H9 (cell line): Measurements from ENCODE around the gene TMEM219. TPM values are rescaled to one million over a fixed set of nuclear protein-coding genes. Genes with fewer than 3 reads are reported as not detected.
"Not testable (repeated sequence)": the region's sequence is repeated elsewhere in the genome, so short reads cannot be mapped to it uniquely, and the experiment has no call there.

ENCODE experiments used
- DNase-seq: peaks from one replicate; pipeline ENCODE4 v3.0.0-alpha.2; 2017
- H2AFZ ChIP-seq: one replicate; pipeline ENCODE4 v1.6.1; 2013; ENCODE audit warnings: mild to moderate bottlenecking, low read length, control low read depth, moderate library complexity
- H2AK5ac ChIP-seq: 2 replicates; pipeline ENCODE4 v1.6.1; 2013; ENCODE audit warnings: low read length, control low read depth, mixed read lengths; ENCODE audit not compliant: insufficient read length
- H2BK120ac ChIP-seq: one replicate; pipeline ENCODE4 v1.6.1; 2013; ENCODE audit warnings: low read depth, mild to moderate bottlenecking, low read length, control low read depth, inconsistent platforms; ENCODE audit not compliant: poor library complexity, severe bottlenecking
- H2BK12ac ChIP-seq: 2 replicates; pipeline ENCODE4 v1.6.1; 2013; ENCODE audit warnings: low read length, control low read depth, mixed read lengths, low read depth; ENCODE audit not compliant: insufficient read length
- H2BK15ac ChIP-seq: 2 replicates; pipeline ENCODE4 v1.6.1; 2013; ENCODE audit warnings: low read depth, low read length, control low read depth
- H2BK20ac ChIP-seq: one replicate; pipeline ENCODE4 v1.6.1; 2013; ENCODE audit warnings: low read depth, mild to moderate bottlenecking, low read length, control low read depth, inconsistent platforms; ENCODE audit not compliant: poor library complexity, severe bottlenecking
- H2BK5ac ChIP-seq: 2 replicates; pipeline ENCODE4 v1.6.1; 2013; ENCODE audit warnings: low read length, control low read depth, mixed read lengths; ENCODE audit not compliant: insufficient read length
- H3K14ac ChIP-seq: 2 replicates; pipeline ENCODE4 v1.6.1; 2013; ENCODE audit warnings: low read length, control low read depth; ENCODE audit not compliant: insufficient read depth
- H3K18ac ChIP-seq: 2 replicates; pipeline ENCODE4 v1.6.1; 2013; ENCODE audit warnings: low read depth, mild to moderate bottlenecking, mixed read lengths, low read length, control low read depth; ENCODE audit not compliant: insufficient read length
- H3K23ac ChIP-seq: 2 replicates; pipeline ENCODE4 v1.6.1; 2013; ENCODE audit warnings: low read length, control low read depth, mixed read lengths, low read depth; ENCODE audit not compliant: insufficient read length
- H3K23me2 ChIP-seq: 2 replicates; pipeline ENCODE4 v1.6.1; 2013; ENCODE audit warnings: low read depth, mild to moderate bottlenecking, mixed read lengths, low read length, control low read depth; ENCODE audit not compliant: insufficient read length, poor library complexity, severe bottlenecking
- H3K27ac ChIP-seq: 2 replicates; pipeline ENCODE4 v1.5.1; 2013; ENCODE audit warnings: low read length, control low read depth, mixed read lengths, low read depth; ENCODE audit not compliant: insufficient read length
- H3K27me3 ChIP-seq: 2 replicates; pipeline ENCODE4 v1.6.1; 2013; ENCODE audit warnings: low read length, control low read depth, inconsistent platforms; ENCODE audit not compliant: insufficient read depth
- H3K4ac ChIP-seq: 2 replicates; pipeline ENCODE4 v1.6.1; 2013; ENCODE audit warnings: low read depth, mild to moderate bottlenecking, control low read depth, inconsistent platforms, low read length, moderate library complexity
- H3K4me1 ChIP-seq: 2 replicates; pipeline ENCODE4 v1.6.1; 2013; ENCODE audit warnings: low read length, control low read depth, inconsistent platforms; ENCODE audit not compliant: insufficient read depth
- H3K4me2 ChIP-seq: 2 replicates; pipeline ENCODE4 v1.6.1; 2013; ENCODE audit warnings: low read length, control low read depth, mixed read lengths; ENCODE audit not compliant: insufficient read length, insufficient read depth
- H3K56ac ChIP-seq: 2 replicates; pipeline ENCODE4 v1.6.1; 2013; ENCODE audit warnings: low read depth, mild to moderate bottlenecking, mixed read lengths, low read length, control low read depth; ENCODE audit not compliant: insufficient read length
- H3K79me1 ChIP-seq: 2 replicates; pipeline ENCODE4 v1.6.1; 2013; ENCODE audit warnings: low read depth, mild to moderate bottlenecking, moderate library complexity, low read length, control low read depth, inconsistent platforms; ENCODE audit not compliant: insufficient read depth, poor library complexity, severe bottlenecking
- H3K79me2 ChIP-seq: 2 replicates; pipeline ENCODE4 v1.6.1; 2013; ENCODE audit warnings: low read length, control low read depth, inconsistent platforms; ENCODE audit not compliant: insufficient read depth
- H3K9ac ChIP-seq: 2 replicates; pipeline ENCODE4 v1.6.1; 2013; ENCODE audit warnings: low read length, control low read depth, mixed read lengths; ENCODE audit not compliant: insufficient read length; ENCODE audit errors: extremely low read depth
- H3K9me3 ChIP-seq: one replicate; pipeline ENCODE4 v1.6.1; 2013; ENCODE audit warnings: low read depth, low read length, inconsistent platforms; ENCODE audit not compliant: control insufficient read depth
- H3T11ph ChIP-seq: one replicate; pipeline ENCODE4 v1.6.1; 2013; ENCODE audit warnings: mild to moderate bottlenecking, low read length, control low read depth, inconsistent platforms
- H4K20me1 ChIP-seq: one replicate; pipeline ENCODE4 v1.6.1; 2013; ENCODE audit not compliant: control insufficient read depth, insufficient read length, insufficient read depth
- H4K5ac ChIP-seq: 2 replicates; pipeline ENCODE4 v1.6.1; 2013; ENCODE audit warnings: low read depth, mild to moderate bottlenecking, mixed read lengths, low read length, control low read depth; ENCODE audit not compliant: insufficient read length
- H4K8ac ChIP-seq: replicated peaks from 2 replicates; pipeline ENCODE4 v1.6.1; 2013; ENCODE audit warnings: low read length, control low read depth, mixed read lengths, low read depth; ENCODE audit not compliant: insufficient read length
- H4K91ac ChIP-seq: 2 replicates; pipeline ENCODE4 v1.6.1; 2013; ENCODE audit warnings: low read depth, mild to moderate bottlenecking, moderate library complexity, mixed read lengths, low read length, control low read depth; ENCODE audit not compliant: insufficient read length
- H3K27ac Mint-ChIP-seq, 3 experiments: 2 replicates in 2 of 3; 3 replicates in 1 of 3; pipeline ENCODE4 v1.8.0; 2020 to 2021; ENCODE audit warnings: mixed read lengths in 3 of 3, mild to moderate bottlenecking in 1 of 3, moderate library complexity in 1 of 3
- H3K27me3 Mint-ChIP-seq: 2 replicates; pipeline ENCODE4 v1.8.0; 2021; ENCODE audit warnings: low read depth, mild to moderate bottlenecking, moderate library complexity, mixed read lengths
- H3K36me3 Mint-ChIP-seq, 3 experiments: 2 replicates in 2 of 3; 3 replicates in 1 of 3; pipeline ENCODE4 v1.8.0; 2020 to 2021; ENCODE audit warnings: low read depth in 3 of 3, mixed read lengths in 3 of 3; ENCODE audit not compliant: insufficient read depth in 1 of 3
- H3K4me1 Mint-ChIP-seq, 2 experiments: 2 replicates each; pipeline ENCODE4 v1.8.0; 2020; ENCODE audit warnings: mixed read lengths in 2 of 2
- H3K4me3 Mint-ChIP-seq, 2 experiments: 2 replicates in 1 of 2; 3 replicates in 1 of 2; pipeline ENCODE4 v1.8.0; 2020 to 2021; ENCODE audit warnings: mild to moderate bottlenecking in 2 of 2, mixed read lengths in 2 of 2, moderate library complexity in 1 of 2
- H3K9me3 Mint-ChIP-seq, 2 experiments: 2 replicates in 1 of 2; 3 replicates in 1 of 2; pipeline ENCODE4 v1.8.0; 2020; ENCODE audit warnings: mild to moderate bottlenecking in 2 of 2, mixed read lengths in 2 of 2, moderate library complexity in 1 of 2
- WGBS: extraction: QIAGEN DNeasy Blood & Tissue Kit; methylation state at CpG from one replicate; pipeline ENCODE4 v1.1.7; 2013; ENCODE audit warnings: missing lambda C conversion rate, low lambda C conversion rate, mixed read lengths; ENCODE audit not compliant: insufficient read length; ENCODE audit errors: extremely low coverage; 5-methylcytosine and 5-hydroxymethylcytosine counted together
- total RNA-seq: library from RNA; stranded (reverse); gene quantifications from 2 replicates; pipeline ENCODE4 v1.2.1, GENCODE V29; 2021
- TF ChIP-seq, protein P1 (sequence below): fragments of 200-600 bp; sonication (generic); conservative IDR thresholded peaks from 3 replicates; pipeline ENCODE4 v1.8.0; 2021; ENCODE audit warnings: antibody characterized with exemption, mild to moderate bottlenecking

Gene TMEM219
- total RNA-seq, 1 experiment from 2014 or later, result 89.1 TPM

DNA sequence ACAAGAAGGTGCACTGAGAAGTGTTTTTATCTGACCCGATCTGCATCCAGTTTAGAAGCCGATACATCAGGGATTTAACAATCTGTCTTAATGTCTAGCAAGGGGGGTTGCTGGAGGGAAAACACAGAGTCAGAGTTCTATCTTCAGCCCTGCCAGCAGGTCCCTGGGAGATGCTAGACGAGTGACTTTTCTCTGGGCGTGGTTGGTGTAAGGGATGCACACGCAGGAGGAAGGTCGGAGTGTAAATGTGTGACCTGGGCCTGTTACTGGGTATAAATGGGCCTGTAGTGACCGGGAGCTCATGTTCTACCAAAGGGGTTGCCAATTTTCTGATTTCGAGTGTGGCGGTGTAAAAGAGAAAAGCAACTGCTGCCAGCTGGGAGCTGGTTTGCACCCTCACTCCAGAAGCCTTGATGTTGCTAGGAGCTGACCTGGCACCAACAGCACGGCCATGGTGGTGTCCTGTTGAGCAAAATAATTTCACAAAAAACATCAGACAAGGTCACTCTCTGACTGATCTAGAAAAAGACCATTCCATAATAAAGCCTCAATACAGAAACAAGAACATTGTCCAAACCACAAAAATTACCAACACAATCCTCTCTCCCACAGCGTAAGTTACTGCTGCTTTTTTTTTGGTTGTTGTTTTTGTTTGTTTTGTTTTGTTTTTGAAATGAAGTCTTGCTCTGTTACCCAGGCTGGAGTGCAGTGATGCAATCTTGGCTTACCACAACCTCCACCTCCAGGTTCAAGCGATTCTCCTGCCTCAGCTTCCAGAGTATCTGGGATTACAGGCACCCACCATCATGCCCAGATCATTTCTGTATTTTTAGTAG is 34.6 kb upstream of the TMEM219 start:
- H2BK15ac ChIP-seq, result no peak overlapping the region
- H2BK12ac ChIP-seq, result no peak overlapping the region
- no peaks in the 10 kb centered on the region for H3K27me3 Mint-ChIP-seq
- no peaks in the 10 kb centered on the region for H3K79me1 ChIP-seq
- peak overlapping the region in 2 of 3 experiments; percentile 9 to 98; a peak in 1 of 7 replicates for H3K27ac Mint-ChIP-seq
- H4K8ac ChIP-seq, result no peak overlapping the region
- H3K4me2 ChIP-seq, result peak overlapping the region; percentile 85
- peak overlapping the region; percentile 89 to 96 for H3K4me3 Mint-ChIP-seq
- peaks cover 20% of the 10 kb centered on the region for H3K23me2 ChIP-seq
- H3K79me2 ChIP-seq, result no peaks in the 10 kb centered on the region
- no peak overlapping the region for H3K23ac ChIP-seq
- peak overlapping the region; percentile 91 for H3K9ac ChIP-seq
- no peak overlapping the region for H2AK5ac ChIP-seq
- no peak for DNase-seq
- H3K18ac ChIP-seq, result no peak overlapping the region
- H3K14ac ChIP-seq, result no peak overlapping the region
- no CpG with 5 or more reads among the region's 12 CpGs for WGBS
- H3T11ph ChIP-seq, result no peak overlapping the region
- no peaks in the 10 kb centered on the region for H4K20me1 ChIP-seq
- no peak overlapping the region for H2BK5ac ChIP-seq
- no peaks in the 10 kb centered on the region for H3K9me3 Mint-ChIP-seq
- H2BK20ac ChIP-seq, result no peak overlapping the region
- H3K4ac ChIP-seq, result no peak overlapping the region
- H3K36me3 Mint-ChIP-seq, result peaks cover 2 to 15% (median 8%) of the 10 kb centered on the region in 3 experiments; a peak in 6 of 7 replicates
- H3K27ac ChIP-seq, result no peak overlapping the region
- no peak overlapping the region for H3K56ac ChIP-seq
- no peaks in the 10 kb centered on the region for H3K27me3 ChIP-seq
- peaks cover 8% of the 10 kb centered on the region; the same call in 1 of the 2 replicates for H3K4me1 ChIP-seq
- H3K4me1 Mint-ChIP-seq, result peaks cover 21 to 30% of the 10 kb centered on the region in 2 experiments
- TF ChIP-seq, protein P1, sequence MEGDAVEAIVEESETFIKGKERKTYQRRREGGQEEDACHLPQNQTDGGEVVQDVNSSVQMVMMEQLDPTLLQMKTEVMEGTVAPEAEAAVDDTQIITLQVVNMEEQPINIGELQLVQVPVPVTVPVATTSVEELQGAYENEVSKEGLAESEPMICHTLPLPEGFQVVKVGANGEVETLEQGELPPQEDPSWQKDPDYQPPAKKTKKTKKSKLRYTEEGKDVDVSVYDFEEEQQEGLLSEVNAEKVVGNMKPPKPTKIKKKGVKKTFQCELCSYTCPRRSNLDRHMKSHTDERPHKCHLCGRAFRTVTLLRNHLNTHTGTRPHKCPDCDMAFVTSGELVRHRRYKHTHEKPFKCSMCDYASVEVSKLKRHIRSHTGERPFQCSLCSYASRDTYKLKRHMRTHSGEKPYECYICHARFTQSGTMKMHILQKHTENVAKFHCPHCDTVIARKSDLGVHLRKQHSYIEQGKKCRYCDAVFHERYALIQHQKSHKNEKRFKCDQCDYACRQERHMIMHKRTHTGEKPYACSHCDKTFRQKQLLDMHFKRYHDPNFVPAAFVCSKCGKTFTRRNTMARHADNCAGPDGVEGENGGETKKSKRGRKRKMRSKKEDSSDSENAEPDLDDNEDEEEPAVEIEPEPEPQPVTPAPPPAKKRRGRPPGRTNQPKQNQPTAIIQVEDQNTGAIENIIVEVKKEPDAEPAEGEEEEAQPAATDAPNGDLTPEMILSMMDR, result no peak
- no peak overlapping the region for H4K91ac ChIP-seq
- H2AFZ ChIP-seq, result no peak overlapping the region
- no peaks in the 10 kb centered on the region for H3K9me3 ChIP-seq
- H4K5ac ChIP-seq, result no peak overlapping the region
- H2BK120ac ChIP-seq, result no peak overlapping the region

DNA sequence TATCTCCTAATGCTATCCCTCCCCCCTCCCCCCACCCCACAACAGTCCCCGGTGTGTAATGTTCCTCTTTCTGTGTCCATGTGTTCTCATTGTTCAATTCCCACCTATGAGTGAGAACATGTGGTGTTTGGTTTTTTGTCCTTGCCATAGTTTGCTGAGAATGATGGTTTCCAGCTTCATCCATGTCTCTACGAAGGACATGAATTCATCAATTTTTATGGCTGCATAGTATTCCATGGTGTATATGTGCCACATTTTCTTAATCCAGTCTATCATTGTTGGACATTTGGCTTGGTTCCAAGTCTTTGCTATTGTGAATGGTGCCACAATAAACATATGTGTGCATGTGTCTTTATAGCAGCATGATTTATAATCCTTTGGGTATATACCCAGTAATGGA is 30.1 kb upstream of the TMEM219 start:
- H3K36me3 Mint-ChIP-seq, H2BK5ac ChIP-seq, H3K4me1 ChIP-seq, H3K18ac ChIP-seq, H3K27ac ChIP-seq, H2BK15ac ChIP-seq, H3K27me3 Mint-ChIP-seq, H3K27me3 ChIP-seq, H3K9me3 ChIP-seq, H4K5ac ChIP-seq, H2AK5ac ChIP-seq, H2BK120ac ChIP-seq, H4K20me1 ChIP-seq, H2BK12ac ChIP-seq, H3K9me3 Mint-ChIP-seq, H3K4me2 ChIP-seq, H3K23ac ChIP-seq, H3K4me3 Mint-ChIP-seq, H2BK20ac ChIP-seq, H4K91ac ChIP-seq, DNase-seq, H3K79me2 ChIP-seq, H3T11ph ChIP-seq, H3K56ac ChIP-seq, H3K4ac ChIP-seq, H3K79me1 ChIP-seq, H3K23me2 ChIP-seq, H3K27ac Mint-ChIP-seq, H4K8ac ChIP-seq, H3K9ac ChIP-seq, H3K14ac ChIP-seq, H2AFZ ChIP-seq: not testable (repeated sequence)
- no CpG with 5 or more reads among the region's 2 CpGs for WGBS
- H3K4me1 Mint-ChIP-seq, result peaks cover 9 to 14% of the 10 kb centered on the region in 2 experiments
